Fibroblast of lung (primary cell): ENCODE data around the gene WARS2.

Experiments
- CTCF ChIP-seq, 2 donors: IDR thresholded peaks in 1 of 2; conservative IDR thresholded peaks in 1 of 2; 1 replicate in 1 of 2; 2 replicates in 1 of 2; pipeline ENCODE4 v1.5.1; 2011 to 2012; ENCODE audit warnings: low read length in 2 of 2, control low read depth in 1 of 2, inconsistent platforms in 1 of 2, low read depth in 1 of 2, mild to moderate bottlenecking in 1 of 2
- EZH2 ChIP-seq: IDR thresholded peaks from 2 replicates; pipeline ENCODE4 v1.5.1; 2012; ENCODE audit warnings: low read length, control low read depth, mild to moderate bottlenecking; ENCODE audit errors: missing control alignments

- TF ChIP-seq CTCF (conservative IDR thresholded peaks at IDR 0.05 in 1 of 2, IDR thresholded peaks at IDR 0.05 in 1 of 2; ENCODE audit: low read depth in 1 of 2, low read length in 2 of 2) (no peak), EZH2 (no peak)
Observed at GRCh38 chr1:119163396-119163795, 22.9 kb upstream of the WARS2 start.
